SK-N-SH (cell line): ENCODE measurements around the gene HM13. TPM values are rescaled to one million over a fixed set of nuclear protein-coding genes. Genes with fewer than 3 reads are reported as not detected.
A peak's percentile ranks its signal among the peaks of the same experiment; 100 is the strongest.

Source experiments
- CTCF ChIA-PET: fragments of 300-600, 350-600 bp; formaldehyde crosslinking; extraction: SDS; loops from one replicate; lab custom pipeline; 2021; lab: Yijun Ruan, JAX
- POLR2A ChIA-PET: fragments of 350-600 bp; sonication (Branson Sonifier 250); formaldehyde crosslinking; extraction: SDS; loops from one replicate; lab custom pipeline; 2020; ENCODE audit warnings: antibody characterized with exemption, inconsistent platforms; lab: Yijun Ruan, JAX
- DNase-seq: peaks from one replicate; pipeline ENCODE4 v3.0.0; 2012
- H2AFZ ChIP-seq: fragments of 200-600 bp; sonication (generic); 2 replicates; pipeline ENCODE4 v1.8.1; 2016; ENCODE audit warnings: antibody characterized with exemption, mild to moderate bottlenecking, low read depth
- H3F3A ChIP-seq: fragments of 200-600 bp; sonication (generic); replicated peaks from 2 replicates; pipeline ENCODE3; 2016; ENCODE audit warnings: antibody characterized with exemption, mild to moderate bottlenecking; ENCODE audit not compliant: insufficient read depth
- H3K27ac ChIP-seq, 2 experiments: fragments of 200-500 bp in 1 of 2; fragments of 200-600 bp in 1 of 2; sonication (Bioruptor generic) in 1 of 2; sonication (generic), shearing (Covaris generic) in 1 of 2; 2 replicates each; pipeline versions ENCODE4 v1.5.1 to v1.6.1; 2014 to 2016; ENCODE audit warnings: low read depth in 2 of 2, inconsistent platforms in 1 of 2, low read length in 1 of 2, mild to moderate bottlenecking in 1 of 2, mixed read lengths in 1 of 2
- H3K27me3 ChIP-seq: fragments of 200-600 bp; sonication (generic), shearing (Covaris generic); 2 replicates; pipeline ENCODE4 v1.6.1; 2016; ENCODE audit warnings: mixed run types; ENCODE audit not compliant: insufficient read depth
- H3K36me3 ChIP-seq, 2 experiments: fragments of 200-500 bp in 1 of 2; fragments of 200-600 bp in 1 of 2; sonication (Bioruptor generic) in 1 of 2; sonication (generic) in 1 of 2; replicated peaks in 1 of 2; 2 replicates each; pipeline versions ENCODE3 to v1.5.1; 2014 to 2016; ENCODE audit warnings: low read length in 1 of 2, mild to moderate bottlenecking in 1 of 2; ENCODE audit not compliant: insufficient read depth in 2 of 2, control insufficient read depth in 1 of 2
- H3K4me1 ChIP-seq, 2 experiments: fragments of 200-500 bp in 1 of 2; fragments of 200-600 bp in 1 of 2; sonication (Bioruptor generic) in 1 of 2; sonication (generic), shearing (Covaris generic) in 1 of 2; 2 replicates each; pipeline versions ENCODE4 v1.5.1 to v1.6.1; 2014 to 2016; ENCODE audit warnings: low read depth in 1 of 2, low read length in 1 of 2, mixed run types in 1 of 2; ENCODE audit not compliant: insufficient read depth in 2 of 2, control insufficient read depth in 1 of 2
- H3K4me2 ChIP-seq: fragments of 200-600 bp; sonication (generic), shearing (Covaris generic); 2 replicates; pipeline ENCODE4 v1.6.1; 2017; ENCODE audit warnings: mixed run types
- H3K4me3 ChIP-seq, 2 experiments: fragments of 200-500 bp in 1 of 2; fragments of 200-600 bp in 1 of 2; sonication (Bioruptor generic) in 1 of 2; sonication (generic), shearing (Covaris generic) in 1 of 2; 2 replicates each; pipeline versions ENCODE4 v1.5.1 to v1.8.1; 2014 to 2016; ENCODE audit warnings: low read depth in 2 of 2, inconsistent platforms in 1 of 2, low read length in 1 of 2, mild to moderate bottlenecking in 1 of 2, mixed read lengths in 1 of 2, moderate library complexity in 1 of 2
- H3K79me2 ChIP-seq: fragments of 200-600 bp; sonication (generic); 2 replicates; pipeline ENCODE4 v1.8.1; 2017; ENCODE audit warnings: mild to moderate bottlenecking; ENCODE audit not compliant: insufficient read depth
- H3K9ac ChIP-seq: fragments of 200-600 bp; sonication (generic); 2 replicates; pipeline ENCODE4 v1.6.1; 2017; ENCODE audit warnings: mixed run types
- H3K9me2 ChIP-seq: fragments of 200-600 bp; sonication (generic); 2 replicates; pipeline ENCODE4 v1.6.1; 2017; ENCODE audit warnings: mixed run types
- H3K9me3 ChIP-seq: fragments of 200-600 bp; sonication (generic); 2 replicates; pipeline ENCODE4 v1.6.1; 2017; ENCODE audit warnings: mixed run types, mild to moderate bottlenecking, moderate library complexity
- H4K20me1 ChIP-seq: fragments of 200-600 bp; sonication (generic); 2 replicates; pipeline ENCODE4 v1.6.1; 2017; ENCODE audit warnings: mild to moderate bottlenecking, mixed run types; ENCODE audit not compliant: insufficient read depth
- CHD2 ChIP-seq: fragments of 150-350 bp; IDR thresholded peaks from 2 replicates; pipeline ENCODE4 v1.6.1; 2018; ENCODE audit warnings: low read length; ENCODE audit not compliant: partially characterized antibody
- ELF1 ChIP-seq: IDR thresholded peaks from 2 replicates; pipeline ENCODE4 v1.4.0; 2012
- FOSL2 ChIP-seq: IDR thresholded peaks from 2 replicates; pipeline ENCODE4 v1.4.0; 2012; ENCODE audit warnings: low read depth, mild to moderate bottlenecking, moderate library complexity, borderline replicate concordance
- FOXJ3 ChIP-seq: sonication (generic); formaldehyde crosslinking; IDR thresholded peaks from 2 replicates; pipeline ENCODE4 v1.5.1; 2020; ENCODE audit warnings: mild to moderate bottlenecking, missing genetic modification reagents
- GATA2 ChIP-seq: sonication (generic); formaldehyde crosslinking; IDR thresholded peaks from 2 replicates; pipeline ENCODE4 v1.5.0; 2020; ENCODE audit warnings: mild to moderate bottlenecking, missing genetic modification reagents
- IRF3 ChIP-seq: fragments of 150-350 bp; IDR thresholded peaks from 2 replicates; pipeline ENCODE4 v1.6.1; 2016; ENCODE audit warnings: mild to moderate bottlenecking, low read depth, low read length
- MAX ChIP-seq: IDR thresholded peaks from 2 replicates; pipeline ENCODE4 v1.4.0; 2012; ENCODE audit warnings: low read depth
- MEF2A ChIP-seq: IDR thresholded peaks from 2 replicates; pipeline ENCODE4 v1.4.0; 2012; ENCODE audit warnings: low read depth, borderline replicate concordance
- MXI1 ChIP-seq: IDR thresholded peaks from 2 replicates; pipeline ENCODE4 v1.6.1; 2012; ENCODE audit warnings: mild to moderate bottlenecking, low read depth, low read length, improper control_type of control experiment
- NFIC ChIP-seq: IDR thresholded peaks from 2 replicates; pipeline ENCODE4 v1.4.0; 2012; ENCODE audit warnings: borderline replicate concordance
- NRF1 ChIP-seq: IDR thresholded peaks from 2 replicates; pipeline ENCODE4 v1.6.1; 2012; ENCODE audit warnings: low read depth, mild to moderate bottlenecking, low read length
- PBX3 ChIP-seq: IDR thresholded peaks from 2 replicates; pipeline ENCODE4; 2012
- RAD21 ChIP-seq: IDR thresholded peaks from 2 replicates; pipeline ENCODE4 v1.6.1; 2012; ENCODE audit warnings: mild to moderate bottlenecking, low read length
- RFX5 ChIP-seq: IDR thresholded peaks from 2 replicates; pipeline ENCODE4 v1.6.1; 2012; ENCODE audit warnings: mild to moderate bottlenecking, improper control_type of control experiment, low read length
- RXRA ChIP-seq: IDR thresholded peaks from 2 replicates; pipeline ENCODE4 v1.4.0; 2012; ENCODE audit warnings: low read depth, mild to moderate bottlenecking, borderline replicate concordance
- TCF12 ChIP-seq: IDR thresholded peaks from 2 replicates; pipeline ENCODE4 v1.4.0; 2012
- USF1 ChIP-seq: IDR thresholded peaks from 2 replicates; pipeline ENCODE4 v1.4.0; 2012; ENCODE audit warnings: low read depth, borderline replicate concordance
- YY1 ChIP-seq: IDR thresholded peaks from 2 replicates; pipeline ENCODE4 v1.4.0; 2012; ENCODE audit warnings: low read depth, mild to moderate bottlenecking
- WGBS: methylation state at CpG from one replicate; pipeline ENCODE4 v1.1.6; 2017; ENCODE audit warnings: low lambda C conversion rate; 5-methylcytosine and 5-hydroxymethylcytosine counted together
- polyA plus RNA-seq, 3 experiments: library from polyadenylated mRNA; depleted of rRNA; stranded (reverse); fragments of >200 nt; gene quantifications; 2 replicates each; pipeline ENCODE4 v1.2.3, GENCODE V29; 2012
- TF ChIP-seq, protein P1 (sequence below): IDR thresholded peaks from 2 replicates; pipeline ENCODE4 v1.4.0; 2012; ENCODE audit warnings: low read depth, borderline replicate concordance
- TF ChIP-seq, protein P2 (sequence below): fragments of 150-350 bp; IDR thresholded peaks from 2 replicates; pipeline ENCODE4 v1.6.1; 2017; ENCODE audit warnings: antibody characterized with exemption, low read length, low read depth, borderline replicate concordance
- TF ChIP-seq, protein P3 (sequence below): fragments of 200-600 bp; sonication (generic); IDR thresholded peaks from 2 replicates; pipeline ENCODE4 v1.6.1; 2017; ENCODE audit warnings: antibody characterized with exemption, mild to moderate bottlenecking, moderate library complexity

Gene HM13
- polyA plus RNA-seq, 1 of the 3 experiments (the other 2 are of a cell fraction): 160 TPM

DNA sequence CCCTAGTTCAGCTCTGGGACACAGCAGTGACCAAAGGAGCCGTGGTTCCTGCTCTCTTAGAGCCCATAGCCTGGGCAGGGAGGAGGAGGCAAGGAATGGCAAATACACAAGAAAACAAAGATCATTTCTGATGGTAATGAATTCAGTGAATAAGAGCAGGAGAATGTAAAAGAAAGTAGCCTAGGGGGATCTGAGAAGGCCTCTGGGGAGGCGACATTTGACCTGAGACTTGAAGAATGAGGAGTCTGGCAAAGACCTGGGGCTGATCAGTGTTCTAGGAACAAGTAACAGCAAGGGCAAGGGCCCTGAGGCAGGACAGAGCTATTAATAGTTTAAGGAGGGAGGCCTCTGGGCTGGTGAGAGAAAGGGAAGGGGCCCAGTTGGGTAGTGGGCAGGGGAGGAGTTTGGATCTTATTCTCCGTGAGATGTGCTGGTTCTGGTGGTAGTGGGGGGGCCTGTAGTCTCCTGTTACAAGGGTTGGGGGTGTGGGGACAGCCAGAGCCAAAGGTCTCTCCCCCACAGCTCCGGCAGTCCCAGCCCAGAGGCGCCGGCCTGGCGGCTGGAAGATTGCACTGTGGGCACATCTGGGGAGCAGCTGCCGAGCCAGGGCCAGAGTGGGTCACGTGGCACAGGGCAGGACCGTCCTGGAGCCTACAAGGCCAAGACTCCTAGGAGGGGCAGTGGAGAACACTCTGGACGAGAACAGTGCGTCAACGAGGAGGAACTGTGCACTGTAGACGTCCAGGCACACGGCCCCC lies 81.6 kb downstream of the HM13 start:
- Histone ChIP-seq H3K4me2 (peak overlapping the region; percentile 26; the same call in 1 of the 2 replicates), H3K9ac (peak overlapping the region; percentile 34; the same call in 1 of the 2 replicates)
- TF ChIP-seq MXI1 (no peak), ELF1 (no peak), NRF1 (no peak), FOSL2 (no peak; the same call in 1 of the 2 replicates), NFIC (peak; percentile 49; the same call in 1 of the 2 replicates), FOXJ3 (CRISPR knock-in tag) (peak; percentile 35; the same call in 1 of the 2 replicates), USF1 (peak; percentile 95), MAX (peak; percentile 78), YY1 (no peak), TCF12 (peak; percentile 96), IRF3 (no peak), PBX3 (peak; percentile 2; the same call in 1 of the 2 replicates), RAD21 (no peak), RXRA (peak; percentile 51; the same call in 1 of the 2 replicates), CHD2 (peak; percentile 64), GATA2 (peak; percentile 29; the same call in 1 of the 2 replicates), MEF2A (peak; percentile 77; the same call in 1 of the 2 replicates), RFX5 (no peak)
- TF ChIP-seq, protein P1, sequence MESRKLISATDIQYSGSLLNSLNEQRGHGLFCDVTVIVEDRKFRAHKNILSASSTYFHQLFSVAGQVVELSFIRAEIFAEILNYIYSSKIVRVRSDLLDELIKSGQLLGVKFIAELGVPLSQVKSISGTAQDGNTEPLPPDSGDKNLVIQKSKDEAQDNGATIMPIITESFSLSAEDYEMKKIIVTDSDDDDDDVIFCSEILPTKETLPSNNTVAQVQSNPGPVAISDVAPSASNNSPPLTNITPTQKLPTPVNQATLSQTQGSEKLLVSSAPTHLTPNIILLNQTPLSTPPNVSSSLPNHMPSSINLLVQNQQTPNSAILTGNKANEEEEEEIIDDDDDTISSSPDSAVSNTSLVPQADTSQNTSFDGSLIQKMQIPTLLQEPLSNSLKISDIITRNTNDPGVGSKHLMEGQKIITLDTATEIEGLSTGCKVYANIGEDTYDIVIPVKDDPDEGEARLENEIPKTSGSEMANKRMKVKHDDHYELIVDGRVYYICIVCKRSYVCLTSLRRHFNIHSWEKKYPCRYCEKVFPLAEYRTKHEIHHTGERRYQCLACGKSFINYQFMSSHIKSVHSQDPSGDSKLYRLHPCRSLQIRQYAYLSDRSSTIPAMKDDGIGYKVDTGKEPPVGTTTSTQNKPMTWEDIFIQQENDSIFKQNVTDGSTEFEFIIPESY: 0 out of 2 replicates have a peak, but pooled peaks have one; percentile 24
- TF ChIP-seq, protein P2, sequence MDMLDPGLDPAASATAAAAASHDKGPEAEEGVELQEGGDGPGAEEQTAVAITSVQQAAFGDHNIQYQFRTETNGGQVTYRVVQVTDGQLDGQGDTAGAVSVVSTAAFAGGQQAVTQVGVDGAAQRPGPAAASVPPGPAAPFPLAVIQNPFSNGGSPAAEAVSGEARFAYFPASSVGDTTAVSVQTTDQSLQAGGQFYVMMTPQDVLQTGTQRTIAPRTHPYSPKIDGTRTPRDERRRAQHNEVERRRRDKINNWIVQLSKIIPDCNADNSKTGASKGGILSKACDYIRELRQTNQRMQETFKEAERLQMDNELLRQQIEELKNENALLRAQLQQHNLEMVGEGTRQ: peak; percentile 69; the same call in 1 of the 2 replicates
- TF ChIP-seq, protein P3, sequence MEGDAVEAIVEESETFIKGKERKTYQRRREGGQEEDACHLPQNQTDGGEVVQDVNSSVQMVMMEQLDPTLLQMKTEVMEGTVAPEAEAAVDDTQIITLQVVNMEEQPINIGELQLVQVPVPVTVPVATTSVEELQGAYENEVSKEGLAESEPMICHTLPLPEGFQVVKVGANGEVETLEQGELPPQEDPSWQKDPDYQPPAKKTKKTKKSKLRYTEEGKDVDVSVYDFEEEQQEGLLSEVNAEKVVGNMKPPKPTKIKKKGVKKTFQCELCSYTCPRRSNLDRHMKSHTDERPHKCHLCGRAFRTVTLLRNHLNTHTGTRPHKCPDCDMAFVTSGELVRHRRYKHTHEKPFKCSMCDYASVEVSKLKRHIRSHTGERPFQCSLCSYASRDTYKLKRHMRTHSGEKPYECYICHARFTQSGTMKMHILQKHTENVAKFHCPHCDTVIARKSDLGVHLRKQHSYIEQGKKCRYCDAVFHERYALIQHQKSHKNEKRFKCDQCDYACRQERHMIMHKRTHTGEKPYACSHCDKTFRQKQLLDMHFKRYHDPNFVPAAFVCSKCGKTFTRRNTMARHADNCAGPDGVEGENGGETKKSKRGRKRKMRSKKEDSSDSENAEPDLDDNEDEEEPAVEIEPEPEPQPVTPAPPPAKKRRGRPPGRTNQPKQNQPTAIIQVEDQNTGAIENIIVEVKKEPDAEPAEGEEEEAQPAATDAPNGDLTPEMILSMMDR: no peak

More for the DNA sequence above, 81.6 kb downstream of the HM13 start:
- Histone ChIP-seq H2AFZ (peak overlapping the region; percentile 70; the same call in 1 of the 2 replicates), H3K27ac (peak overlapping the region; percentile 86 to 91), H3K79me2 (peaks cover 3% of the 10 kb centered on the region; the same call in 1 of the 2 replicates), H4K20me1 (no peaks in the 10 kb centered on the region), H3K4me1 (peaks cover 6 to 10% of the 10 kb centered on the region in 2 experiments; a peak in 1 of 4 replicates), H3K9me3 (no peaks in the 10 kb centered on the region), H3K27me3 (no peaks in the 10 kb centered on the region), H3F3A (peaks cover 46% of the 10 kb centered on the region), H3K36me3 (no peaks in the 10 kb centered on the region), H3K4me3 (no peak overlapping the region), H3K9me2 (no peaks in the 10 kb centered on the region)
- peak; percentile 90 for DNase-seq
- POLR2A ChIA-PET: interaction anchor here (0.7 to 3.1 kb wide), 9 partner anchors 8 to 27 kb away, joined by 3 to 51 read pairs (median 4); partner anchors contain the start of gene ID1
- 4% methylated on average over 11 of the region's 15 CpGs for WGBS
- CTCF ChIA-PET: interaction anchor here (1.2 to 33.9 kb wide), 7 partner anchors 9 to 128 kb away, joined by 3 to 1802 read pairs (median 5); partner anchors contain the start of gene ID1
